ENCODE data around the gene NLRP7.
"Not testable (repeated sequence)": the region's sequence is repeated elsewhere in the genome, so short reads cannot be mapped to it uniquely, and the experiment has no call there.

- TF ChIP-seq CTCF (IDR thresholded peaks at IDR 0.05; ENCODE audit: insufficient read depth, low read length, poor library complexity, severe bottlenecking); EZH2phosphoT487 (conservative IDR thresholded peaks at IDR 0.05; ENCODE audit: low read length): not testable (repeated sequence)
These were observed 48.6 kb downstream of the NLRP7 start for GRCh38 chr19:54898685-54899084.
